Iris pigment epithelial cell (primary cell): ENCODE results near the gene SOD2.
"Not testable (repeated sequence)": the region's sequence is repeated elsewhere in the genome, so short reads cannot be mapped to it uniquely, and the experiment has no call there.

ENCODE experiments used
- DNase-seq: peaks from one replicate; pipeline ENCODE4 v3.0.0-alpha.2; 2011; ENCODE audit warnings: low read depth

The SOD2 gene

DNA sequence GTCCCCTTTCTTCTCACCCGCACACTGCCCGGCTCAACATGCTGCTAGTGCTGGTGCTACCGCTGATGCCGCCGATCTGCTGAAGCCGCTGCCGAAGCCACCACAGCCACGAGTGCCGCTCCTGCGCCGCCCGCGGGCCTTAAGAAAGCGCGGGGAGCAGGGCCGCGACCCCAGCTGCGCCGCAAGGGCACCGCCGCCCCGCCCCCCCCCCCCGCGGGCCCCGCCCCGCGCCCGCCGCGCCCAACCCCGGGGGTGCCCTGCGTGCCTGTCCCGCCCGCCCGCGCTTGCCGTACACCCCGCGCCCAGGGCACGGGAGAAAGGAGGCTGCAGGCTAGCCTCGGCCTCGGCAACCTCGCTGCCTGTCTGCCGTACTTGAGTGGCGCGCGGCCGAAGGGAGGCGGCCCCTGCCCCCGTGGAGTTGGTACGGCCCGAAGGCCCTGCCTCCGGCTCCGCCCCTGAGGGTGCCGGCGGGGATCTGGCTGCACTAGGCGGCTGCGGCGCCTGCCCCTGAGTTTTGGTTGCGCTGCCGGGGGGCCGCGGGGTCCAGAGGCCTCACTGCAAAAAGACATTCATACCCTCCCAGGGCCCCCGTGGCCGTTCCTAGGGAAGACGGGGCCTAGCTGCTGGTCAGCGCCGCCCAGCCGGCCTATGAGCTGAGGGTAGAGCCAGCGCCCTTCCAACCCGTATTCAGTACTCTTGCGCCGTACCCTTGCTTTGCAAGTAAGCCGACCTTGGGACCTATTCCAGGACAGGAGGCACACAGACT is at the start of gene SOD2:
SOD2 (minus strand) TSS at position 114 of the 766 bp plus-strand sequence; CDS start at position 40, 74 bp downstream.
- peak; percentile 82 for DNase-seq

DNA sequence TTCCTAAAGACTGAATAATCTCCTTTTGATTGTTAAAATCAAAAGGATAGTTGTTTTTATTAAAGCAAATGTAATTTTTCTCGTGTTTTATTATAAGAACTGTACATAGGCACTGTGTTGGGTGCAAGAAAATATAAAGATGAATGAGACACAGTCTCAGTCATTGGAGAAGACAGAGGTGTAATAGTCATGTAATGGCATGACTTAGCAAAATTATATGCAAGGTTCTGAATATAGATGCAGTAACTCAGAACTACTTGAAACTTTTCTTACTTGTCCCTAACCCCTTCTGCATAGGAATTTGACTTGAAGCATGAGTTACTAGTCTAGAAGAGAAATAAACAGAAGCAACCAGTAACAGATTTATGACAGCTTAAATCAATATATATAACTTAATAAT is 49.1 kb upstream of the SOD2 start:
- no peak for DNase-seq

DNA sequence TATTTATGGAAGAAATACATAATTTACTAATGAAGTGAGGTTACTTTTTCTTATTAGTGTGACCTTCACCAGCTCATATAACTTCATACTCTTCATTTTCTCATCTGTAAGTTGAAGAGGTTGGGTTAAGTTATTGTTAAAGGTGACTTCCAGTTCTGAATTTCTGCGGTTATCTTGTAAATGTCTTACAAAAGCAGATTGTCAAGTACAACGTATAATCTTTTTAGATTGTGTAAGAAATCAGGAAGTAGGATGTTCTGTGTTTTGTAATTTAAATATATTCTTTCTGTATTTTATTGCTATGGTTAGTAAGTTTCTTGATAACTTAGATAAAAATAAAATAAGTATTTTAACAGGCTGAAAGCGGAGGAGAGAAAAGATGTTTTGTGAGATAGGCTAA is 46.3 kb upstream of the SOD2 start:
- DNase-seq, result no peak

DNA sequence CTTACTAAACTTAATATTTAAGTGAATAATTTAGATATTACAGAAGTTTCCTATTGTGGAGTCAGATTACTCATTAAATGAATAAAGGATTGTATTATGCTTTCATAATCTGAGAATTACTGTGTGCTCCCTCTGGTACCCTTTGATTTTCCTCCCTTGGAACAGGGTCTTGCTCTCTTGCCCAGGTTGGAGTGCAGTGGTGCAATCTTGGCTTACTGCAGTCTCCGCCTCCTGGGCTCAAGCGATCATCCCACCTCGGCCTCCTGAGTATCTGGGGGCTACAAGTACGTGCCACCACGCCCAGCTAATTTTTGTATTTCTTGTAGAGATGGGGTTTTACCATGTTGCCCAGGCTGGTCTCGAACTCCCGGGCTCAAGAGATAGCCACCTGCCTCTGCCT is 43.9 kb upstream of the SOD2 start:
- no peak for DNase-seq

DNA sequence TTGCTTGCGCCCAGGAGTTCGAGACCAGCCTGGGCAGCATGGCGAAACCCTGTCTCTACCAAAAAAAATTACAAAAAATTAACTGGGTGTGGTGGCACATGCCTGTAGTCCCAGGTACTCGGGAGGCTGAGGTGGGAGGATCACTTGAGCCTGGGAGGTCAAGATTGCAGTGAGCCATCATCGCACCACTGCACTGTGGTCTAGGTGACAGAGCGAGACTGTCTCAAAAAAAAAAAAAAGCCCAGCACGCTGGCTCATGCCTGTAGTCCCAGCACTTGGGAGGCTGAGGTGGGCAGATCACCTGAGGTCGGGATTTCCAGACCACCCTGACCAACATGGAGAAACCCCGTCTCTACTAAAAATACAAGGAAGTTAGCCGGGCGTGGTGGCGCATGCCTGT is 40.4 kb upstream of the SOD2 start:
- DNase-seq, result not testable (repeated sequence)

DNA sequence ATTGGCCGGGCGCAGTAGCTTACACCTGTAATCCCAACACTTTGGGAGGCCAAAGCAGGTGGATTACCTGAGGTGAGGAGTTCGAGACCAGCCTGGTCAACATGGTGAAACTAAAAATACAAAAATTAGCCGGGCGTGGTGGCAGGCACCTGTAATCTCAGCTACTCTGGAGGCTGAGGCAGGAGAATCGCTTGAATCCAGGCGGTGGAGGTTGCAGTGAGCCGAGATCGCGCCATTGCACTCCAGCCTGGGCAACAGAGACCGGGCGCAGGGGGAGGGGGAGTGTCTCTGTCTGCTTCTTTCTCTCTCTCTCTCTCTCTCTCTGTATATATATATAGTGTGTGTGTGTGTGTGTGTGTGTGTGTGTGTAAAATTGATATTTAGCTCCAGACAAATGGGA is 39.5 kb upstream of the SOD2 start:
- DNase-seq, result not testable (repeated sequence)

DNA sequence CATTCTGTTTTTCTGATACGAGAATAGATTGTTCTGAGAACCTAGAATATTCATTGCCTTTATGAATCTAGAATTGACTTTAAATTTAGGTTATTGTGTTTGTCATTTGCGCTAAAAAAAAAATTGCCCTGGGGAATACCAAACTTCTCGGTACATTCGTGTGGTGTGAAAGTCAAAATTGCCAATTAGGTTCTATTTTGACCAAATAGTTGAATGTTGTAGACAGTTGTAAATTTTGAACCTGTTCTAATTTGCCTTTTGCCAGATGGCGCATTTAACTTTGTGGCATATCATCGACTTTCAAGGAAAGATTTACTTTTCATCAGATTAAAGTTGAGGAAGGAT is 37.3 kb upstream of the SOD2 start:
- DNase-seq, result no peak

DNA sequence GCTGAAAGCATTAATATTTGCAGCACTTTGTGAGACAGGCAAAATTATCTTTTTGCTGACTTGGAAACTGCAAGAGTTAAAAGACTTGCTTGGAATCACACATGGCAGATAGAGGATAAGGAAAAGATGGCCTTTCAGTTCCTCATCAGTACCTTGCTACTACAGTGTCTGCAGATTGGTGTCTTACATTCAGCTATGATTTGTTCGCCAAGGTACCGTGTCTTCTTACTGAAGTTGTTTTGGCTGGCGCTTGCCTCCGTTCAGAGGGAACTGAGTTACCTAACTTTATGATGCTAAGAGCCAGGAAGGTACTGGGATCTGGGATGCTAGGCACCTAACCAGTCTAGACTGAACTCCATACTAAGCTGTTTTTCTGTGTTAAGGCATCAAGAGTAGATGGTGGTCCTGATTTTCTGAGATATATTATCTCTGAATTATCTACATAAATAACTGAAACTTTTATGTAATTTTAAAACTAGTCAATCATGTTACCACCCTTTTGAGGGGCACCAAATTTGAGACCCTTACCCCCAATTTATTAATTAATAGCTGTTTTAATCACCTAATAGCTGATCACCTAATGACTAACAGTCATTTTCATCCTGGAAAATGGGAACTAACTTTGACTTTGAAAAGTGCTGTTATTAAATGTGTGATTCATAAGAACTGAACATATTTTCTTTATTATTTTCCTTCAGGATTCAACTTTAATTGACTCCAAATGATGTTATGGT is 36.7 kb upstream of the SOD2 start:
- peak; percentile 31 for DNase-seq

DNA sequence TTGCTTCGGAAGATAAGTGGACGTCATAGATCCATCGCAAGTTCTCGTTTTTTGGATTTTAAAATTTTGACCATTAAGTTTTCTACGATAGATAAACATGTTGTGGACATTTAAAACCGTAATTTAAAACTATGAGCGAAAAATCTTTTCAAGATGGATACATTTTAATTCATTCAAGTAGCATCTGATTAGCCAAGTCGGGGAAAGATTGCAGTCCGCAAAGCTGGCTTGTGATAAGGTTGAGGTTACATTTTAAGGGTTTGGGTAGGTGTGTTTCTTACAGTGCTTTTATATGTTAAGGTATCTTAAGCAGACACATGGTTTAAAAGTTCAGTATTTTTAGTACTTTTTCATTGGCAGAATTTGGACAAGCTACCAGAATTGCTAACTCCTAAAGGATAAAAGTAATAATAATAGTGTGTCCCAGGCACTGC is 35.5 kb upstream of the SOD2 start:
- DNase-seq, result peak; percentile 29

DNA sequence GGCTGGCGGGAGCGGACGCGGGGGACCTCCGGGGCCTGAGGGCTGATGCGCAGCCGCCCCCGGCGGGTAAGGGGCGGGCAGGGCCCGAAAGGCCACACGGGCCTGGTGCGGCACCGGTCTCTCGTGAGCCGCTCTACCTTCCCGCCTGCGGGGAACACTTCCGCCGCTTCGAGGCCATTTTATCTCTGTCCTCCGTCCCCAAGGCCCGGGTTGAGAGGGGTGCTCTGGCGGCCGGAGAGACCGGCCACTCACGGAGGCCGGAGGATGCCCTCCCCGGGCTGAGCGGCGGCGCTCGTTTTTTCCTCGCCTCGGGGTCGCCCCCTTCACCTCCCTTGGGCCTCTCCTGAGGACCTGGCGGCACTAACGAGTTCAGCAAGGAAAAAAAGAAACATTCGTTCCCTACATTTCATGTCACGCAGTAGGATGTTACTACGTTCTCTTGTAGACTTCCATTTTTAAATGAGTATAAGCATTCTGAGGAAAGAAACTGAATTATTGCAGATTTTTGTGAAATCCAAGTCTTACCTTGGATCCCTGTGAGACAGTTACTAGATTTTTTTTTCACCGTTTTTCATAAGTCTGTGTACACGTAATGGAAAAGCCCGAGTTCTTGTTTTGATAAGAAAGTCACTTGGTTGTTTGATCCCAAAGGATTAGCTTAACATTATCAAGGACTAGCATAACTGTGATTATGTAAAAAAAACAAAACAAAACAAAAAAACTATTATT is 34.8 kb upstream of the SOD2 start:
- DNase-seq, result peak; percentile 42

DNA sequence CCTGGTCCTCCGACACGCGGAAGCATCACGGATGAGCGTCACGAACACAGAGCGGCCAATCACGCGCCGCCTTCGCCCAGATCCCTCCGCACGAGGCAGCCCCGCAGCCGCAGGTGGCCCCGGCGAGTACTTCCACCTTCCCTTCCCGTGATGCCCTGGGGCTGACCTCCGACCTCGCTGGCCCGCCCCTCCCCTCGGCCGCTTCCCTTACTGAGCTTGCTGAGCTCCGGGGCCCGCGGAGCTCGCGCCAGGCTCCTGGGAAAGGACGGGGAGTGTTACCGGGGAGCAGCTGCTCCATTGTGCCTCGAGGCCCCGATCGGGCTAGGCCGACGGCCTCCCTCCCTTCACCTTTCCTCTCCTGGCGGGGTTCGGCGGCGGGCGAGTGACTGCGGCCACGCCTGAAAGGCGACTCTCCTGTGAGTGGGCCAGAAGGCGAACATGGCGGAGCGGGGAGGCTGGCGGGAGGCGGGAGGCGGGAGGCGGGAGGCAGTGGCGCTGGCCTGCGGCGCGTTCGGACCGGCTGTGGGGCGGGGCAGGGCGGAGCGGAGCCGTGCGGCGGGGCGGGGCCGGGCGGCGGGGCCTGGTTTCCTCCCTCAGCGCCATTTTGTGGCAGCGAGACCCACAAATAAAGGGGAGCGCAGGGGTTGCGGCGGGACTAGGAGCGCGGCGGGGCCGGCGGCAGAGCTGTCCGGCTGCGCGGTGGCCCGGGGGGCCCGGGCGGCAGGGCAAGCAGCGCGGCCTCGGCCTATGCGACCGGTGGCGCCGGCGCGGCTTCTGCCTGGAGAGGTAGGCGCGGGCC is 34.1 kb upstream of the SOD2 start, which contains the start of gene WTAP:
WTAP (plus strand) TSS at position 589 of the 799 bp plus-strand sequence. CDS start 8,760 bp downstream, outside the sequence.
- DNase-seq, result peak; percentile 98

DNA sequence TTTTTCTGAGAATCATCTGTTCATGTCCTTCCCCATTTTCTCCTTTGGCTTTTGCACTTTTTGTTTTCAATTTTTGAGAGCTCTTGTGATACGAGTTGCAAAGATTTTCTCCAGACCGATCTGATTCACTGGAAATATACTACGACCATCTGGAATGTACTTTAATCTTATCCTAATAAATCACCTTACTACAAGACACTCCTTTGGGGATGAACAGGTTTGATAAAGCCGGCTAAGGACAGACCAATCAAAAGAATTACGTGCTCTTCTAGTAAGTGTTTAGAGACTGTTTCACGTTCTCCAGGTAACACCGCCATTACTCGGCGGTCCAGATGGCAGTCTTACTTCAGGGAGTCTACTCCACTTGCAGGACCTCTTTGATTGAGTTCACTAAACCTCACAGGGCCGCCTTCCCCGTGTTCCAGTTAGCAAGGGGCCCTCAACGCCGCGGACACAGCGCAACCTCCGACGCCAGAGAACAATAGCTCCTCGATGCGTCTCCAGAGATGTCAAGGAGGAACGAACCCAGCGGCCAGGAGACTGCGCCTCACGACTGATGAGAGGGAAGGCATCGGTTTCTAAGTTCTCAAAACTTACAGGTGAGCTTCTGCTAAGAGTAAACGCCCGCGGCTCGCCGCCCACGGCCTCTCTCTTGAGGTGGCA is 33.3 kb upstream of the SOD2 start:
- DNase-seq, result no peak

DNA sequence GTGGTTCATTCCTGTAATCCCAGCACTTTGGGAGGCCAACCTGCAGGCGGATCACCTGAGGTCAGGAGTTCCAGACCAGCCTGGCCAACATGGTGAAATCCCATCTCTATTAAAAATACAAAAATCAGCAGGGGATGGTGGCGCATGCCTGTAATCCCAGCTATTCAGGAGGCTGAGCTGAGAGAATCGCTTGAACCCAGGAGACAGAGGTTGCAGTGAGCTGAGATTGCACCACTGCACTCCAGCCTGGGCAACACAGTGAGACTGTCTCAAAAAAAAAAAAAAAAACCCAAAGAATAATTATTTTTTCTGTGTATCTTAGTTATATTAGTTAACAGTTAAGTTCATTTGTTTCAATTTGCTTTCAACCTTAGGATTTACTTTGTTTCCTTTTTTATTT is 32.2 kb upstream of the SOD2 start:
- not testable (repeated sequence) for DNase-seq

DNA sequence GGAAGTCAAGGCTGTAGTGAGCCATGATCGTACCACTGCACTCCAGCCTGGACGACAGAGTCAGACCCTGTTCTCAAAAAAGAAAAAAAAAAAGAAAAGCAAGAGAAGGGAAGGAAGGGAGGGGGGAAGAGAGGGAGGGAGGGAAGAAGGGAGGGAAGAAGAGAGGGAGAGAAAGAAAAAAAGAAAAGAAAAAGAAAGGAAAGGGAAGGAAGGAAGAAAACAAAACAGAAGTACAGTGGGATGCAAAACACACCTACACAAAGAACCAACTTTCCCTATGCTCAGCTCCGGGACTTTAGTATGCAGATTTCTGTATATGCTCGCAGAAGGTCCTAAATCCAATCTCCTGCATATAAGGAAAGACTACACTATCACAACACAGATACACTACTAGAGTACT is 31.7 kb upstream of the SOD2 start:
- no peak for DNase-seq

DNA sequence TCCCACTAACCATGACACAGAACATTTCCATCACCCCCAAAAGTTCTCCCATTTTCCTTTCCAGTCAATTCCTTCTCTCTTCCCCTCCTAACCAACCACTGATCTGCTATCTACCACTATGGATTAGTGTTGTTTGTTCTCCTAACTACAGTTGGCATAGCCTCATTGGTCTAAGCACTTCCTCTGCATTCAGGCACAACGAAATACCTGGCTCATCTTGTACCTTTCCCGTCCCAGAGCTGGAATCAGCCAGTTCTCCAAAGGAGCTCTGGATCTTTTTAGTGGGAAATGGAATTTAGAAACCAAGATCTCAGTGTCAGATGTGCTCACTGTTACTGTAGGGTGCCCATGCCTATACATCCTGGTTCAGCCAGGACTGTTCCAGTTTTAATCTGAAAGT is 30.2 kb upstream of the SOD2 start:
- DNase-seq, result no peak

DNA sequence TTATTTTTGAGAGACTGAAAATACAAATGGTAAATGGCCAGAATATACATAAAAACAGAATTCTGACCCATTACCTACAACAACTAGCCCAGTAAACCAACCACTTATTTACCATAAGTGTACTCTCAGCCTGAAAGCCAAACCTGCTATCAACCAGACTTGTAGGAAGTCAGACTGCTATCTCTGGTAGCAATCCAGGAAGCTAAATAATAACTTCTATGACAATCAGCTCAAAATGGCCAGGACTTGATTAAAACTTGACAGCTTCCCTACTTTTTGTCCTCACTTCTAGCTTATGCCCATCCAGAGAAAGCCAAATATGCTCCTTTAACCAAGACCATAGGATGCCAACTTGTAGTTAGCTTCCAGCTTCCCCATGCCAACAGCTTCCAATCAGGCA is 29.6 kb upstream of the SOD2 start:
- DNase-seq, result no peak

DNA sequence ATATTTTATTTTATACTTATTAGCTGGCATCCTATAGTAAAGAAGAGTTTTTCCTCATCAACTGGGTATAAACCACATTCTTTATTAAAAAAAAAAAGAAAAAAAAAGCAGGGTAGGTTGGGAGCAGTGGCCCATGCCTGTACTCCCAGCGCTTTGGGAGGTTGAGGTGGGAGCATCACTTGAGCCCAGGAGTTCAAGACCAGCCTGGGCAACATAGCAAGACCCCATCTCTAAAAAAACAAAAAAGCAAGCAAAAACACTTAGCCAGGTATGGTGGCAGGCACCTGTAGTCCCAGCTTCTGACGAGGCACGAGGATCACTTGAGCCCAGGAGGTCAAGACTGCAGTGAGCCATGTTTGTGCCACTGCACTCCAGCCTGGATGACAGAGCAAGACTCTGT is 28.9 kb upstream of the SOD2 start:
- DNase-seq, result not testable (repeated sequence)

DNA sequence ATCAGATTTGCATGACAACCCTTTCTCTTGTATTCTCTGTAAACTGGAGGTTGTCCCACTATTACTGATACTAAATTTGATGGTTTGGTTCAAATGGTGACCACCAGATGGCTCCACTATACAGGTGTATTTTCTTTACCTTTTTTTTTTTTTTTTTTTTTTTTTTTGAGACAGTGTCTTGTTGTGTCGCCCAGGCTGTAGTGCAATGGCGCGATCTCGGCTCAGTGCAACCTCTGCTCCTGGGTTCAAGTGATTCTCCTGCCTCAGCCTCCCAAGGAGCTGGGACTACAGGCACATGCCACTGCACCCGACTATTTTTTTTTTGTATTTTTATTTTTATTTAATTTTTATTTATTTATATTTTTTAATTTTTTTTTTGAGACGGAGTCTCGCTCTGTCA is 27.7 kb upstream of the SOD2 start:
- DNase-seq, result peak; percentile 16

DNA sequence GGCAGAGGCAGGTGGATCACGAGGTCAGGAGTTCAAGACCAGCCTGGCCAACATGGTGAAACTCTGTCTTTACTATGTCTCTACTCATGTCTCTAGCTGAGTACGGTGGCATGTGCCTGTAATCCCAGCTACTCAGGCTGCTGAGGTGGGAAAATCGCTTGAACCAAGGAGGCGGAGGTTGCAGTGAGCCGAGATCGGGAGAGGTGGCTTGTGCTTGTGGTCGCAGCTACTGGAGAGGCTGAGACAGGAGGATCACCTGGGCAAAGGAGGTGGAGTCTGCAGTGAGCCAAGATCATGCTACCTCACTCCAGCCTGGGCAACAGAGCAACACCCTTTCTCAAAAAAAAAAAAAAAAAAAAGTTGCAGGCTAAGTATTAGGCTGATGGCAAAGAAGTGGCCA is 26.2 kb upstream of the SOD2 start:
- no peak for DNase-seq

DNA sequence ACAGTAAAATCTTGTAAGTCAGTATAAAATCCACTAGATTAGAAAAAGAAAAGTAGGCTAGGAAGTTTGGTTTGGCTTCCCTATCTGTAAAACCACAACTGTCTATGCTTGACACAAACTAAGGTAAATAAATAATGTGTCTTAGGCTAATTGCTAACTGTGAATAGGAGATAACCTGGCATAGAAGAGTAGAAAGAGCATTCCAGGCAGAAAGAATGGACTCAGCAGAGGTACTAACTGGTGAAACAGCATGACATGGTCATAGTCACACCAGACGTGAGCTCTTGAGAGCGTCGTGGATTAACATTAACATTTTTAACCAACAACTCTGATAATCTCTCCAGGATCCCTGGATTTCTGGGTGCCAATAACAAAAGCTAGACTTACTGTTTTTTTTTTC is 25.6 kb upstream of the SOD2 start:
- no peak for DNase-seq
